IMR-90 (cell line): Measurements from ENCODE around the gene PSME4.

ENCODE experiments used
- BHLHE40 ChIP-seq: fragments of 150-350 bp; IDR thresholded peaks from 2 replicates; pipeline ENCODE4 v1.6.1; 2016; ENCODE audit warnings: mild to moderate bottlenecking, low read depth, low read length
- CEBPB ChIP-seq: IDR thresholded peaks from 2 replicates; pipeline ENCODE4 v1.6.1; 2012; ENCODE audit warnings: low read depth, low read length, improper control_type of control experiment
- ELK1 ChIP-seq: fragments of 150-350 bp; IDR thresholded peaks from 2 replicates; pipeline ENCODE4 v1.6.1; 2016; ENCODE audit warnings: low read depth, mild to moderate bottlenecking, low read length, moderate library complexity, borderline replicate concordance
- MAFK ChIP-seq: IDR thresholded peaks from 2 replicates; pipeline ENCODE4 v1.6.1; 2012; ENCODE audit warnings: low read depth, low read length, improper control_type of control experiment
- MAZ ChIP-seq: IDR thresholded peaks from 2 replicates; pipeline ENCODE4 v1.6.1; 2012; ENCODE audit warnings: low read depth, mild to moderate bottlenecking, low read length, improper control_type of control experiment, moderate library complexity, borderline replicate concordance
- MXI1 ChIP-seq: IDR thresholded peaks from 2 replicates; pipeline ENCODE4 v1.6.1; 2012; ENCODE audit warnings: low read depth, mild to moderate bottlenecking, low read length, moderate library complexity, borderline replicate concordance
- POLR2A ChIP-seq: IDR thresholded peaks from 2 replicates; pipeline ENCODE4 v1.6.1; 2012; ENCODE audit warnings: mild to moderate bottlenecking, low read depth, low read length
- RAD21 ChIP-seq: IDR thresholded peaks from 2 replicates; pipeline ENCODE4 v1.6.1; 2012; ENCODE audit warnings: low read length, improper control_type of control experiment
- RCOR1 ChIP-seq: IDR thresholded peaks from 2 replicates; pipeline ENCODE4 v1.6.1; 2012; ENCODE audit warnings: mild to moderate bottlenecking, low read length, improper control_type of control experiment; ENCODE audit not compliant: insufficient replicate concordance
- RFX5 ChIP-seq: IDR thresholded peaks from 2 replicates; pipeline ENCODE4 v1.8.0; 2012; ENCODE audit warnings: low read depth, mild to moderate bottlenecking, low read length, moderate library complexity
- SMC3 ChIP-seq: fragments of 150-350 bp; IDR thresholded peaks from 2 replicates; pipeline ENCODE4 v1.6.1; 2016; ENCODE audit warnings: low read depth, mild to moderate bottlenecking, antibody characterized with exemption, low read length, moderate library complexity
- TF ChIP-seq, protein P1 (sequence below): conservative IDR thresholded peaks from 2 replicates; pipeline ENCODE4 v1.5.1; 2012; ENCODE audit warnings: mild to moderate bottlenecking, low read depth, low read length, improper control_type of control experiment

- TF ChIP-seq, protein P1, sequence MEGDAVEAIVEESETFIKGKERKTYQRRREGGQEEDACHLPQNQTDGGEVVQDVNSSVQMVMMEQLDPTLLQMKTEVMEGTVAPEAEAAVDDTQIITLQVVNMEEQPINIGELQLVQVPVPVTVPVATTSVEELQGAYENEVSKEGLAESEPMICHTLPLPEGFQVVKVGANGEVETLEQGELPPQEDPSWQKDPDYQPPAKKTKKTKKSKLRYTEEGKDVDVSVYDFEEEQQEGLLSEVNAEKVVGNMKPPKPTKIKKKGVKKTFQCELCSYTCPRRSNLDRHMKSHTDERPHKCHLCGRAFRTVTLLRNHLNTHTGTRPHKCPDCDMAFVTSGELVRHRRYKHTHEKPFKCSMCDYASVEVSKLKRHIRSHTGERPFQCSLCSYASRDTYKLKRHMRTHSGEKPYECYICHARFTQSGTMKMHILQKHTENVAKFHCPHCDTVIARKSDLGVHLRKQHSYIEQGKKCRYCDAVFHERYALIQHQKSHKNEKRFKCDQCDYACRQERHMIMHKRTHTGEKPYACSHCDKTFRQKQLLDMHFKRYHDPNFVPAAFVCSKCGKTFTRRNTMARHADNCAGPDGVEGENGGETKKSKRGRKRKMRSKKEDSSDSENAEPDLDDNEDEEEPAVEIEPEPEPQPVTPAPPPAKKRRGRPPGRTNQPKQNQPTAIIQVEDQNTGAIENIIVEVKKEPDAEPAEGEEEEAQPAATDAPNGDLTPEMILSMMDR = no peak
- TF ChIP-seq RCOR1 (no peak), POLR2A (no peak), BHLHE40 (no peak), MAFK (no peak), SMC3 (no peak), MXI1 (no peak), MAZ (no peak), RAD21 (no peak), RFX5 (no peak), ELK1 (no peak), CEBPB (no peak)
Observed at GRCh38 chr2:53952519-53952918, 18.3 kb downstream of the PSME4 start.
